Sigmoid colon (tissue), 4 donors: ENCODE measurements around the gene ADARB2.

Source experiments
- EP300 ChIP-seq, 4 donors: sonication (generic); formaldehyde crosslinking; IDR thresholded peaks; one replicate each; pipeline ENCODE4 v1.6.1; 2017; ENCODE audit warnings: antibody characterized with exemption in 4 of 4
- POLR2A ChIP-seq, 2 donors: fragments of 450-650 bp; IDR thresholded peaks; one replicate each; pipeline ENCODE4 v1.6.1; 2016; ENCODE audit warnings: antibody characterized with exemption in 2 of 2, mild to moderate bottlenecking in 2 of 2, moderate library complexity in 2 of 2
- POLR2AphosphoS5 ChIP-seq, 4 donors: sonication (generic); formaldehyde crosslinking; IDR thresholded peaks; one replicate each; pipeline ENCODE4 v1.6.1; 2017; ENCODE audit warnings: antibody characterized with exemption in 4 of 4
- TF ChIP-seq, protein P1 (sequence below), 4 experiments: fragments of 450-650 bp in 3 of 4; fragments of 200-600 bp in 1 of 4; IDR thresholded peaks; one replicate each; pipeline ENCODE4 v1.5.1; 2016 to 2019; ENCODE audit warnings: antibody characterized with exemption in 4 of 4, mild to moderate bottlenecking in 3 of 4, moderate library complexity in 2 of 4

DNA sequence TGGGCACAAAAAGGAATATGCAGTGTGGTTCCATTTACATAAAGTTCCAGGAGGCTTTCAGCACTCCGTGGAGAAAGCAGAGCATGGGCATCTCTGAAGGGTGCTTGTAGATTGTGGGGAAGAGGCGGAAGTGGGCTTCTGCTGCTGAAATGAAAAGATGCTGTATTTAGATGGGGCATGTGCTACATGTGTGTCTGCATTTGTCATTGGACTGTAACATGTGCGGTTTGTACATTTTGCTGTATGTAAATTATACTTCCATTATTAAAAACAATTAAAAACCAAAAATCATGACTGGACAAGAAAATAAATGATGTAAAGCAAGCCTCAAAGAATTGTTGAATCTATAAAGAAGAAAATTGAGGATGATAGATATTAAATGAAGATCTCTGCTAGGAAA is 347.1 kb downstream of the ADARB2 start:
- TF ChIP-seq, protein P1, sequence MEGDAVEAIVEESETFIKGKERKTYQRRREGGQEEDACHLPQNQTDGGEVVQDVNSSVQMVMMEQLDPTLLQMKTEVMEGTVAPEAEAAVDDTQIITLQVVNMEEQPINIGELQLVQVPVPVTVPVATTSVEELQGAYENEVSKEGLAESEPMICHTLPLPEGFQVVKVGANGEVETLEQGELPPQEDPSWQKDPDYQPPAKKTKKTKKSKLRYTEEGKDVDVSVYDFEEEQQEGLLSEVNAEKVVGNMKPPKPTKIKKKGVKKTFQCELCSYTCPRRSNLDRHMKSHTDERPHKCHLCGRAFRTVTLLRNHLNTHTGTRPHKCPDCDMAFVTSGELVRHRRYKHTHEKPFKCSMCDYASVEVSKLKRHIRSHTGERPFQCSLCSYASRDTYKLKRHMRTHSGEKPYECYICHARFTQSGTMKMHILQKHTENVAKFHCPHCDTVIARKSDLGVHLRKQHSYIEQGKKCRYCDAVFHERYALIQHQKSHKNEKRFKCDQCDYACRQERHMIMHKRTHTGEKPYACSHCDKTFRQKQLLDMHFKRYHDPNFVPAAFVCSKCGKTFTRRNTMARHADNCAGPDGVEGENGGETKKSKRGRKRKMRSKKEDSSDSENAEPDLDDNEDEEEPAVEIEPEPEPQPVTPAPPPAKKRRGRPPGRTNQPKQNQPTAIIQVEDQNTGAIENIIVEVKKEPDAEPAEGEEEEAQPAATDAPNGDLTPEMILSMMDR (IDR thresholded peaks at IDR 0.05): no peak
- TF ChIP-seq POLR2A (IDR thresholded peaks at IDR 0.05): no peak
- no peak for TF ChIP-seq POLR2AphosphoS5 (IDR thresholded peaks at IDR 0.05)
- no peak for TF ChIP-seq EP300 (IDR thresholded peaks at IDR 0.05)
